Sigmoid colon (tissue), 4 donors: Measurements from ENCODE around the gene CLPTM1.

Experiments
- POLR2A ChIP-seq, 2 donors: fragments of 450-650 bp; IDR thresholded peaks; one replicate each; pipeline ENCODE4 v1.6.1; 2016; ENCODE audit warnings: antibody characterized with exemption in 2 of 2, mild to moderate bottlenecking in 2 of 2, moderate library complexity in 2 of 2
- POLR2AphosphoS5 ChIP-seq, 4 donors: sonication (generic); formaldehyde crosslinking; IDR thresholded peaks; one replicate each; pipeline ENCODE4 v1.6.1; 2017; ENCODE audit warnings: antibody characterized with exemption in 4 of 4
- TF ChIP-seq, protein P1 (sequence below), 4 experiments: fragments of 450-650 bp in 3 of 4; fragments of 200-600 bp in 1 of 4; IDR thresholded peaks; one replicate each; pipeline ENCODE4 v1.5.1; 2016 to 2019; ENCODE audit warnings: antibody characterized with exemption in 4 of 4, mild to moderate bottlenecking in 3 of 4, moderate library complexity in 2 of 4

- TF ChIP-seq, protein P1, sequence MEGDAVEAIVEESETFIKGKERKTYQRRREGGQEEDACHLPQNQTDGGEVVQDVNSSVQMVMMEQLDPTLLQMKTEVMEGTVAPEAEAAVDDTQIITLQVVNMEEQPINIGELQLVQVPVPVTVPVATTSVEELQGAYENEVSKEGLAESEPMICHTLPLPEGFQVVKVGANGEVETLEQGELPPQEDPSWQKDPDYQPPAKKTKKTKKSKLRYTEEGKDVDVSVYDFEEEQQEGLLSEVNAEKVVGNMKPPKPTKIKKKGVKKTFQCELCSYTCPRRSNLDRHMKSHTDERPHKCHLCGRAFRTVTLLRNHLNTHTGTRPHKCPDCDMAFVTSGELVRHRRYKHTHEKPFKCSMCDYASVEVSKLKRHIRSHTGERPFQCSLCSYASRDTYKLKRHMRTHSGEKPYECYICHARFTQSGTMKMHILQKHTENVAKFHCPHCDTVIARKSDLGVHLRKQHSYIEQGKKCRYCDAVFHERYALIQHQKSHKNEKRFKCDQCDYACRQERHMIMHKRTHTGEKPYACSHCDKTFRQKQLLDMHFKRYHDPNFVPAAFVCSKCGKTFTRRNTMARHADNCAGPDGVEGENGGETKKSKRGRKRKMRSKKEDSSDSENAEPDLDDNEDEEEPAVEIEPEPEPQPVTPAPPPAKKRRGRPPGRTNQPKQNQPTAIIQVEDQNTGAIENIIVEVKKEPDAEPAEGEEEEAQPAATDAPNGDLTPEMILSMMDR (IDR thresholded peaks at IDR 0.05): no peak
- TF ChIP-seq POLR2A (IDR thresholded peaks at IDR 0.05) (no peak), POLR2AphosphoS5 (IDR thresholded peaks at IDR 0.05) (no peak)
These were observed 35.8 kb downstream of the CLPTM1 start for GRCh38 chr19:44990966-44991365.
